IPS DF 19.7 (cell line): ENCODE measurements around the gene PCIF1.
"Not testable (repeated sequence)": the region's sequence is repeated elsewhere in the genome, so short reads cannot be mapped to it uniquely, and the experiment has no call there.

Experiments
- DNase-seq: peaks from one replicate; pipeline ENCODE4 v3.0.0-alpha.2; 2013; ENCODE audit warnings: low read depth, low spot score

Gene PCIF1

GRCh38 chr20:45947110-45947866 lies 12.8 kb downstream of the PCIF1 start:
- no peak for DNase-seq

DNA sequence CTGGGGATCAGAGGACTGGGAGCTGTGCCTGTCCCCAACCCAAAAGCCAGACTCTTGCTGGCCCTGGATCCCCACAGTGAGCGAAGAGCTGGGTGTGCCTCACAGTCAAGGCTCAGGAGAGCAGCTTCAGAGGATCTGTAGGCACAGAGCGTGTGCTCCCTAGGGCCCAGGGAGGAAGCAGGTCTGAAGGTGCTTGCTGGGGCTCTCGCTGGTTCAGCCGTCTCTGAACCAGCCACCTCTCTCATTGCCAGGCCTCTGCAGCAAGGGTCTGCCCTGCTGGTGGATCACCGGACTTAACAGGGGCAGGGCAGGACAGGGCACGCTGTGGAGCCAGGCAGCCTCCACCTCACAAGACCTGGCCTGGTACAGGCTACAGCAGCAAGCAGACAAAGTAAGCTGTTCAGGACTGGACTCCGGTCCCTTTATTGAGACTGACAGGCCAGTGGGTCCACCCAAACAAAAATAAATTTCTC lies 13.8 kb downstream of the PCIF1 start:
- no peak for DNase-seq

- no peak for DNase-seq
Measured at GRCh38 chr20:45948742-45949541, 14.5 kb downstream of the PCIF1 start.

GRCh38 chr20:45949542-45950329 lies 15.3 kb downstream of the PCIF1 start:
- DNase-seq: no peak

DNA sequence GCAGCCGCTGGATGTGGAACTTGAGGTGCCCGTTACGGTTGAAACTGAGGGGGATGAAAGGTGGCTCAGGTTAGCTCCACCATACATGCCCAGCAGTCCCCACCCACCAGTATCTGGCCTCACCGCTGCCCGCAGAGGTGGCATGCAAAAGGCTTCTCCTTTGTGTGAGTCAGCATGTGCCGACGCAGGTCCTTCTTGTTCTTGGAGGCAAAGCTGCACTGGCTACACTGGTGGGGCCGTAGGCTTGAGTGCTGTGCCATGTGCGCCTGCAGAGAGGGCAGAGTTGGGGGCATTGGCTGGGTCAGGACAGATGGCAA lies 15.8 kb downstream of the PCIF1 start:
- no peak for DNase-seq

DNA sequence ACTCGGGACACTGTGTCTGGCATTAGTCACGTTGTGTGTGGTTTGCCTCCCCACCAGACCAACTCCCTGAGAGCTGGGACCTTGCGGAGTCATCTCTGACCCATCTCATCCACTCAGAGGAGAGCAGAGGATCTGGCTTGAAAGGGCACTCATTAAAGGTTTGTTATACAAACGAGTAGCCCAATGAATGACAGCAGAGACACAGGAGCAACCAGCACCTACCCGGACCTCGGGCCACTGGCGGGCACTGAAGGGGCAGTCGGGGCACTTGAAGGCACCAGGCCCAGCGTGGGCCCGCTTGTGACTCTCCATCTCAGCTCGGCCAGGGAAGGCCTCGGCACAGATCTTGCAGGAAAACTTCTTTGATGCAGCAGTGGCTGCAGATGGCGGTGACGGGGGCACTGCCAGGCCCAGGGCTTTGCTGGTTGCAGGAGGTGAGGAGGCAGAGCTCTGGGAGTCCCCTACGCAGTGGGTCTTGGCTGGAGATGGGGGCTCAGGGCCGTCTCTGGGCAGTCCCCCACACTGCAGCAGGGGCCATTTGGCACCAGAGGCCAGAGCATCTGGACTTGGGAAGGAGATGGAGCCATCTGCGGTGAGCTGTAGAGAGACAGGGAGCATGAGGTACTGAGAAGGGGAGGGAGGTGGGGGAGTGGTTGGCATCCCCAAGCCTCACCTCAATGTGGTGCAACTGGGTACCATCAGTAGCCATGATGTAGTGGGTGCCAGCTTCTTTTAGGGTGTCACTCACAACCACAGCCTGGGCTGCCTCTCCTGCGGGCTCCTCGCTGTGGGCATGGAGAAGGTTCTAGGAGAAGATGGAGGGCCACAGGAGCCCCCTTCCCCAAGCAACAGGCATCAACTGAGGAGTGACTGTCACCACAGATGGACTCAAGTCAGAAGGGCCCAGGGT lies 17.7 kb downstream of the PCIF1 start:
- no peak for DNase-seq

DNA sequence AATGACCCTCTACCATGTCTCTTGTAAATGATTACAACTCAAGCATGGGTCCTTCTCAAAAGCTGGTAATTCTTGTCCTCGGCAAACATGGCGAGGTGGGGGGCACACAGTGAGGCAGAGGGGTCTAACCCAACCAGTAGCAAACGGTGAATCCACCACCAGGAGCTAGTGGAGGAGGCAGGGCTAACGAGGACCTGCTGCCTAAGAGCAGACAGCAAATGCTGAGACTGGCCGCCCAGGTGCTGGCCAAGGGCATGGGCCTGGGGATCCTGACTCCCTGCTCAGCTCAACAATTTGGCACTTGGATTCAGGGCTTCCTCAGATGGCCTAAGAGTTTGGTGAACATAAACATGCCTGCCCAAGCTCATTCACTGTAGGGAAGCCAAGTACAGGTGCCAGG lies 18.4 kb downstream of the PCIF1 start:
- DNase-seq: no peak

- DNase-seq: no peak
Measured at GRCh38 chr20:45953672-45954071, 19.2 kb downstream of the PCIF1 start.

- DNase-seq: not testable (repeated sequence)
Measured at GRCh38 chr20:45956326-45956725, 21.8 kb downstream of the PCIF1 start.

DNA sequence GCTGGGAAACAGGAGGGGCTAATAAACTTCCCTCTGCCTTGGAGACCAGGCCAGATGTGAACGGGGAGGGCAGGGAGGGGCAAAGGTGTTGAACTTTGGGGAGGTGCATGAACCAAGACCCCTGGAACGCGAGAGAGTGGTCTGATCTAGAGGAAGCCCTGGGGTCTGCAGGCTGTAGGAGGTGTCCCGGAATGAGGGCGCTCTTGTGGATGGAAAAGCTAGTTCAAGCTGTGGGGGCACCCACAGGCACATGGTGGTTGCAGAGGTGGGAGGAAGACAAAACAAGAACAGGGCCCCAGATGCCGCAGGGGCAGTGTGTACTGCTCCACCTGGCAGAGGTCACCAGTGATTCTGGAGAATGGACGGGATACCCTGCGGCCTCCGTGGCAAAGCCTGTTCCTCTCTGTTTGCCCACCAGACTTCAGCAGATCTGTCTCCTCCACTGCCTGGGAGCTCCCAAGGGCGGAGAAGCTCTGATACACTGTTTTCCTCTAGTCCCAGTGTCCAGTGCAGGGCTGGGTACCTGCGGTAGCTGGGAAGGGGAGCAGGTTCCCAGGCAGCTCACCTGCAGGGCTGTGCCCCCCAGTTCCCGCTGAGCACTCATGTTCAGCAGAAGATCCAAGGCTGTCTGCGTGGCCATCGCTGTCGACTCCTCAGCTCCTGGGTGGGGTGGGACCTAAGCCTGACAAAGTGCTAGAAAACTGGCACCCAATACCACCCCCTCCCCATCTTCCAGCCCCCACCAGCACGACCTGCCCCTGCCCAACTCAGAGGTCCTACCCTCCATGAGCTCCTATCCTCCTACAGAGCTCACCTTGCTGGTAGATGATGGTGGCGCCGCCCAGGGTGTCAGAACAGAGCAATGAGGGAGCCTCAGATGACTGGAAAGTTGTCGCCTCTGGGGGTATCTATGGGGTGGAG lies 22.8 kb downstream of the PCIF1 start:
- DNase-seq: no peak

GRCh38 chr20:45958593-45958992 lies 24.1 kb downstream of the PCIF1 start:
- no peak for DNase-seq

DNA sequence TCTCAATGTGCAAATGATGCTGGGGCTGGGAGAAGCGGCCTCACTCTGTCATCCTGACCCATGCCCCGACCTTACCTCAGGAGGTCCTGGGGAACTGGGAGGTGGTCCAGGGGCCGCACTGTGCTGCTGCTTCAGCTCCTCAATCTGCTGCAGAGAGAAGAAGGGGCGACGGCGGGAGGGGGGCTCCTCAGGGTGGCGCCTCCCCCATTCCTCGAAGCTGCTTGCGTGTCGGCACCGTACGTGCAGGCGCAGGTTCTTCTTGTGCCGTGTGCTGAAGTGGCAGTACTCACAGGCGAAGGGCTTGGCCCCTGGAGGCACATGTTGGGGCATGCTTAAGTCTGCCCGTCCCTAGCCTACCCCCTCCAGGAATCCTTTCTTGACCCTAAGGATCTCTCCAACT lies 24.6 kb downstream of the PCIF1 start:
- no peak for DNase-seq

GRCh38 chr20:45959956-45960630 lies 25.6 kb downstream of the PCIF1 start:
- DNase-seq: no peak

DNA sequence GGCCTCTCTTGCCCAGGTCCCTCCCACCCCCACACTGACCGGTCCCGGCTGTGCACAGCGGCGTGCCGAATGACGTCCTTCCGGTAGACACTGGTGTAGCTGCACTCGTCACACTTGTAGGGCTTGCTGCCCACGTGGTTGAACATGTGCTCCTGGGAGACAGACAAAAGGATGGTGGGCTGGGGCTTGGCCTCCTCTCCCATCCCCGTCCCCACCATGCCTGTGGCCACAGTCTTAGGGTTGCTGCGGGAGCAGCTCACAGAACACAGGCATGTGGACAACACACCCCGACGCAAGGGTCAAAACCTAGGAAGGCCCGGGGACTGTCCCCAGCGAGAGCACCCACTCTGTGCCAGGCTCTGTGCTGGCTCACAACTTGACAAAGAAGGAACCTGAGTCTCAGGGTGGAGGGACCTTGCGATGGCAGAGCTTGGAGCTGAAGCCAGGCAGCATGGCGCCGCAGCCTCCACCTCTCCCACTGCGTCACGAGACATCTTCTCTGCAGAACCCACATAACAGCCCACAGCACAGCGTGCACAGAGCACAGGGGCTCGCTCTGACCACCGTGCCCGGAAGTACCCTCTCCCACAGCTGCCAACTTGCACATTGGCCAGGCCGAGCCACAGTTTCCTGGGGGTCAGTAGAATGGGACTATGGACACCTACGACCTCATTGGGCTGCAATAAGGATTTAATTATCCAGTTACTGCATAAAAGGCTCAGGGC lies 27.7 kb downstream of the PCIF1 start:
- no peak for DNase-seq

GRCh38 chr20:45963059-45964005 lies 28.8 kb downstream of the PCIF1 start:
- no peak for DNase-seq

DNA sequence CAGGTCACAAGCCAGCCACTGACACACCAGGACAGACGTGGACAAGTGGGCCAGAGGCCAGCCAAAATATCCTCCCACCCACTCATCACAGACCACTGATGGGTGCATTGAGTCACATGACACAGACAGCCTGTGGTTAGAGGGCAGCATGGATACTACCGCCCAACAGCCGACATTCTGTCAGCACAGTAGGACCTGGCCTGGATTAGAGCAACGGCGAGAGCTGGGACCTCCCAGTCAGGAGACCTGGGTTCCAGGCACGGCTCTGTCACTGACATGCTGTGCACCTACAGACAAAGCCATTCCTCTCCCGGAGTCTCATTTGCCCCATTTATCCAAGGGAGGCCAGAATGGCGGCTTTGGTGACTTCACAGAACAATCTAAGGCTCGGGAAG lies 29.5 kb downstream of the PCIF1 start:
- DNase-seq: no peak

- no peak for DNase-seq
Measured at GRCh38 chr20:45965169-45966002, 30.9 kb downstream of the PCIF1 start.
